Activated CD8-positive, alpha-beta memory T cell treated with anti-CD3 and anti-CD28 coated beads, Interleukin-2, amount 50 U/mL, for 48 hours (primary cell): ENCODE data around the gene KRT14.
"Not testable (repeated sequence)": the region's sequence is repeated elsewhere in the genome, so short reads cannot be mapped to it uniquely, and the experiment has no call there.

ENCODE experiments used
- DNase-seq: peaks from one replicate; pipeline ENCODE4 v3.0.0-alpha.2; 2020

The KRT14 gene

DNA sequence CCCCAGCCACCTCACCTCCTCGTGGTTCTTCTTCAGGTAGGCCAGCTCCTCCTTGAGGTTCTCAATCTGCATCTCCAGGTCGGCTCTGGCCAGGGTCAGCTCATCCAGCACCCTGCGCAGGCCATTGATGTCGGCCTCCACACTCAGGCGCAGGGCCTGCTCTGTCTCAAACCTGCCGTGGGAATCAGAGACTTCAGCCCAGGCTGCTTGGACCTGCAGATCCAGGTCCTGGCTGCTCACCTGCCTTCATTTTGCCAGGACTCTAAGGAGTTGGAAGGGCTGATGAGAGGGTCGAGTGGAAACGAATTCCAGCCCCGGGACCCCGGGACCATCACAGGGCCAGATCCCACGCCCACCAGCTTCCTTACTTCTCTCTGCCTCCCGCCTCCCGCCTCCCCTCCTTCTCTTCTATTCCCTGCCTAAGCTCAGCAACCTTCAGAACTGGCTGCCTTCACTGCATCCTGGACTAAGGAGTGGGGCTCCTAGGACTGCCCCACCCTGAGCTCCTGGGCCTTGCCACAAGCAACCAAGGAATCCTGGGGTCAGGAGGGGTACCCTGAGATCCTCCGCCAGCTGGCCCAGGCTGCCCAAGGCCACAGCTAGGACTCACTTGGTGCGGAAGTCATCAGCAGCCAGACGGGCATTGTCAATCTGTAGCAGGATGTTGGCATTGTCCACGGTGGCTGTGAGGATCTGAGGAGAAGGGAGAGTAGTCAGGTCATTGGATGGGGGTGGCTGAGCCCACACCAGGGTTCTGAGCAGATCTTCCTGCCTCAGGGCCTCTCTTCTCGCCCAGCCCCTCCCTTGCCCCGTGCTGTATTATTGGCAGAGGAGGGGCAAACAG lies 35.9 kb upstream of the KRT14 start:
- DNase-seq: not testable (repeated sequence)

DNA sequence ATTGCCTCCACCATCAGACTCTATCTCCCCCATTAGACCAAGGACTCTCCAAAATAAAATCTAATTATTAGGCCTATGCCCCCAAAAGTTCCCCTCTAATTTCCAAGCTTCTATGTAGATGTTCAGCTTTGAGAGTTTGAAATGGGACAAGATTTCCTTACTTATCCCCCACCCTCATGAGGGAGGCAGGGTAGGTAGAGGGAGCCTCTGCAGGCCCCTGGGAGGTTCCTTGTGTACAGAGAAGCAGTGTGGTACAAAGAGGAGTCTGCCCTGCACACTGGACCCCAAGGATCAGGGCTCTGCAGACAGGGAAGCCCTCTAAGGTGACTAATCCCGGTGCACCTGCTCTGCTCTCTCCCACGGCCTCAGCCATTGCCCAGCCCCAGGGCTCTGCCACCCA lies 35.2 kb upstream of the KRT14 start:
- no peak for DNase-seq

DNA sequence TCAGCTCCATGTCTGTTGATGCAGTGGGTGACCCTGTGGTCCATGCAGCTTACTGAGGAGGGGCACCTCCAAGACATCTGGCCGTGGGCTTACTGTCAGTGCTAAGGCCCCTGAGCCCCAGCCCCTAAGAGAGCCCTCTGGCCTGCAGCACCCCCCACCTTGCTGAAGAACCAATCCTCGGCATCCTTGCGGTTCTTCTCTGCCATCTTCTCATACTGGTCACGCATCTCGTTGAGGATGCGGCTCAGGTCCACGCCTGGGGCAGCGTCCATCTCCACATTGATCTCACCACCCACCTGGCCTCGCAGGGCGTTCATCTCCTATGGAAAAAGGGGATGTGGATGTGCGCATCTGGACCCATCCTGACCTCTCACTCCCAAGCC lies 34.7 kb upstream of the KRT14 start:
- not testable (repeated sequence) for DNase-seq

DNA sequence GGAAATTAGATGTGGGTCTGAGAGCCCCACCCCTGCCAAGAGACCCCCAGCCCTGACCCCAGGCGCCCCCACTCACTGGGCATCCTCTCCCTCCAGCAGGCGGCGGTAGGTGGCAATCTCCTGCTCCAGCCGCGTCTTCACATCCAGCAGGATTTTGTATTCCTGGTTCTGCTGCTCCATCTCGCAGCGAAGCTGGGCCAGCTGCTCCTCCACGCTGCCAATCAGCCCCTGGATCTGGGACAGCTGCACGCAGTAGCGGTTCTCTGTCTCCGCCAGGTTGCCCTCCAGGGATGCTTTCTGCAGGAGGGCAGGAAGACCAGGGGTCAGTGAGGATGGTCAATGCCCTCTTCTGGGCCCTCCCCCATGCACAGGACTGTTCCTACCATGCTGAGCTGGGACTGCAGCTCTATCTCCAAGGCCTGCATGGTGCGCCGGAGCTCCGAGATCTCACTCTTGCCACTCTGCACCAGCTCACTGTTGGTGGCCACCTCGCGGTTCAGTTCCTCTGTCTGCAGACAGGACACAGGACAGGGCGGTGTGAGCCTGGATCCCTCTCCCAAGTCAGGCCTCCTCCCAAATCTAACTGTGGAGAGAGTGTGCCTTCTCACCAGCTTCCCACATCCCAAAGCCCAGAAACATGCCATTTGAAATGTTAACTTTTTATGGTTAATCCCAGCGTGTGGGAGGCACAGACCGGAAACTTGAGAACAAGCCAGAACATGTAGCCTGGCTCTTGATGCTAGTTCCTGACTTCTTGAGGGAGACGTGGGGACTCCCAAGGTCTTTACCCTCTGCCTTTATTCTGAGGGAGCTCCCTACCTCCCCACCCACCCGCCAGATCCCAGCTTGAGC lies 34.1 kb upstream of the KRT14 start:
- DNase-seq: no peak

DNA sequence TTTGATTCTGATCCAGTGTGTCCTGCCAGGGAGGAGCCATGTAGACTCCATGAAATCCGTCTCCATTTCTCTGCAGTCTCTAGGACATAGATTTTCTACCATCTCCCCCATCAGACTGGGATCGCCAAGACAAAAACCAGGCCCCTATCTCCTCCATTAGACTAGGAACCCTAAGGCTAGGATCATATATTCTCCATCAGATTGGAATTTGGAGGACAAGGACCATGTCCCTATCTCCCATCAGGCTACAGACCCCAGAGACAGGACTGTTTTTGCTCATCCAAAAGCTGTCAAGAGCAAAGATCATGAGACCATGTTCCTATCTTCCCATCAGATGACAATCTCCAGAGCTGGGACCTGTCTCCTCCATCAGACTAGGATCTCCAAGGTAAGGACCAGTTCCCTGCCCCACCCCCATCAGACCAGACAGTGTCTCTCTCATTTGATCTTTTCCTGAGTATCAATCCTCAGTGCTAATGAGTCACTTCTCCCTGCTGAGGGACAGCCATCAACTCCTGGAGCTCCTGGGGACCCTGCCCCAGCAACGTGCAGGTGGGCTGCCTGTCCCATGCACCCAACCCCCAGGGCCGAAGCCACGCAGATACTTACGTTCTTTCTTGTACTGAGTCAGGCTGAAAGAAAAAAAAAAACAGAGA lies 33.4 kb upstream of the KRT14 start:
- DNase-seq: not testable (repeated sequence)

DNA sequence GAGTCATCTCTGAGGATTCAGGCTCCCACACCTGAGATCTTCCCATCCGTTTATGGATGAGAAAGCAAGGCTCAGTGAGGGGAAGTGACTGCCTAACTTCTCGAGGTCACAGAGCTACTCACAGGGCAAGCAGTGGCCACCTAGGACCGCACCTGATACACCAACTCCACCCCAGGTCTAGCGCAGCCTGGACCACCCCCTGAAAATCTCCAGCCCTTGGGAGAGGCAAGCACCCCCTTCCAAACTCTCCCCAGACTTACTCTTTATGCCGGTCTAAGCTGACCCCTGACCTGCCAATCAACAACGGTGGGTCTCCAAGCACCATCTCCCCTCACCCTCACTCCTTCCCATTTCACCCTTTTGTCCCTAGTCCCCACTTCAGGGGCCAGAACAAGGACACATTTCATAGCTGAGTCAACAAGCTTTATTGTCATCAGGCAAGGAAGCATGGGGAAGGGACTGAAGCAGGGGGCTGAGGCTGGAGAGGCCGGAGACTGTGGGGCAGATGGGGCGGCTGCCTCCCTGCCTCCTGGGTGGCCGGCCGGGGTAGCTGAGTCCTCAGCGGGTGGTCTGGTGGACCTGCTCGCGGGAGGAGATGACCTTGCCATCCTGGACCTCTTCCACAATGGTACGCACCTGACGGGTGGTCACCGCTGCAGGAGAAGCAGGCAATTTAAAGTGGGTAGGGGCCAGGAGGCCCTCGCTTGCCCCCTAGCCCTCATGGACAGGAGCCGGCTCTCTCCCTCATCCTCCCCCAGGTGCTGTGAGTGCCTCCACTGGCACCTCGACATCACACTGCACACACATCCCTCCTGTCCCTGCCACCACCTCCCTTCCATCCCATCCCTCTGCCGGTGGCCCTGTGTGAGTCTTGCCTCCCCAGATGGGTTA lies 32.6 kb upstream of the KRT14 start:
- no peak for DNase-seq

DNA sequence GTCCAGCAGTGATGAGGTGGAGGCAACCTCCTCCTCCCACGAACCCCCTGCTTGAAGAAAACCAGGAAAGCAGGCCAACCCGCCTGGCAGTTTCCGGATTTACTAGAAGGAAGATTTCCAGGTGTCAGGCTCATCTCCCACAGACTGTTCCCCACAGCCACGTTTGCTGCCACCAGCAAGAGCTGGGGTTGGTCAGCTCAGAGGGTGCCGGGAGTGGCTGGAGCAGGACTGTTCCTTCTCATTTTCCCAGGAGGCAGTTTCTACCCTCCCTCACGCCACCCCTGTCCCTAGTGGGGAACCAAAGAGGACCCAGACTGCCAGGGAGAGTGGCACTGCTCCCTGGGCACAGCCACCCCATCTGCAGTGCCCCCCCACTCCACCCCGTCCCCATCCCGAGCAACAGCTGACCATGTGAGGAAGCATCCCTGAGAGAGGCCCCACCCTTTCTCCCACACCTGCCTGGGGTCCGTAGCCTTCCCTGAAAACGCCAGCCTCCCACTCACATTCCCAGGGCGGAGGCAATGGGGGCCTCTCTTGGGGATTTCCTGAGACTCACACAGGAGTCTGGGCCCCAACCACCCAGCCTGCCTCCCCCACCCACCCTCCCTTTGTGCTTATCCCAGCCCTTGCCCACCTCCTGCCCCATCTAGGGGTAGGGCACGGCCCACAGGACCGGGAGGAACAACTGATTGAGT lies 31.8 kb upstream of the KRT14 start:
- DNase-seq: no peak

DNA sequence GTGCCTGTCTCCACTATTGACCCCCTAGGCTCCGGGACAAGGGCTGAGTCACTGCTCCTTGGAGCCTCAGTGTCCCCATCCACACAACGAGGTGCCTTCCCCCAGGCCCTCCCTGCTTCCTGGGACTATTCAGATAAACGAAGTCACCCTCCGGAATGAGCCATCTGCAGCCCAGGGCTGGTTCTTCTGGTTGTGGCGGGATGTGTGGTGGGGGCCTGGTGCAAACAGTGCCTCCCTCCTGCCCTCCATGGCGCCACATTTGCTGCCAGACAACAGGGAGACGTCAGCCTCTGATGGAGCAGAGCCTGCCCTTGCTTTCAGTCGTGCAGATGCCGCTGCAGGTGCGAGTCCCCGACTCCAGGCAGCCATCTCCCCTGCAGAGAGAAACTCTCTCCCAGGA lies 31.0 kb upstream of the KRT14 start:
- DNase-seq: no peak

DNA sequence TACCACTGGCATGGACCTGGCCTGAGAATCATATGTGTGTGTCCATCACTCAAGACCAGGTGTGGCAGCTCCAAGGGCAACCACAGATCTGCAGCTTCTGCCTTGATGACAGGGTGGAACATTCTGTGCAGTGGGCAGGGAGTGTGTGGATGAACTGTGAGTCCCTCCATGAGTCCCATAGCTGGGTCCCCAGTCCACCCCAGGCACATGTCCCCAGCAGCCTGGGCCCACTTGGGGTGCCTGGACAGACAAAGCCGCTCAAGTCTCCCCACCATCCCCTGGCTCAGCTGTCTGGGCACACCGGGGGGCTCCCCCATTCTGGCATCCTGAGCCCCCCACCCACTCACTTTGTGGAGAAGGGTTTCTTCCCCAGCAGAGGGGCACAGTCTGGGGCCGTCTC lies 30.4 kb upstream of the KRT14 start:
- DNase-seq: no peak

DNA sequence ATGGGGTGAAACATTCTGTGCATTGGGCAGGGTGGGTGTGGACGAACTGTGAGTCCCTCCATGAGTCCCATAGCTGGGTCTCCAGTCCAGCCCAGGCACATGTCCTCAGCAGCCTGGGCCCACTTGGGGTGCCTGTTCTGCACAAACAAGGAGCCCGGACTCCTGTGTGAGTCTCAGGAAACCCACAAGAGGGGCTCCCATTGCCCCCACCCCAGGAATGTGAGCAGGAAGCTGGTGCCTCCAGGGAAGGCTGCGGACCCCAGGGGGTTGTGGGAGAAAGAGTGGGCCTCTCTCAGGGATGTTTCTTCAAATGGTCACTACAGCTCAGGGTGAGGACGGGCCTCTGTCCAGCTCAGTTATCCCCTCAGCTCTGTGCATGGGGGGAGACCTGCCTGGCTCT lies 29.8 kb upstream of the KRT14 start:
- DNase-seq: not testable (repeated sequence)

DNA sequence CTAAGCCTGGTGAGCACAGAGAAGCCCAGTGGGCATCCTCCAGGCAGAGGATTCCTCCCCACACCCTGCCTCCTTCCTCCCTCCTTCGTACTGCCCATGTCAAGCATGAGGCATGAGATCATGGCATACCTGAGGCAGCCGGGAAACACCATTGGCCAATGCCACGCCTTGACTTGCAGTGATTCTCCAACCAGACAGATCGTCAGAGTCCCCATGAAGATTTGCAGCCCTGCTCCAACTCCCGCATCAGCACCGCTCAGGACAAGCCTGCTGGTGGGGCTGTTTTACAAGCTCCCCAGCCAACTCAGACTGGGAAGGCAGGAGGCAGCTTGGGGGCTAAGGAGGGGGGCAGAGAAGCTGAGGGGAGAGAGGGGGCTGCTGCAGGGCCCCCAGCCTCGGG lies 28.8 kb upstream of the KRT14 start:
- no peak for DNase-seq

DNA sequence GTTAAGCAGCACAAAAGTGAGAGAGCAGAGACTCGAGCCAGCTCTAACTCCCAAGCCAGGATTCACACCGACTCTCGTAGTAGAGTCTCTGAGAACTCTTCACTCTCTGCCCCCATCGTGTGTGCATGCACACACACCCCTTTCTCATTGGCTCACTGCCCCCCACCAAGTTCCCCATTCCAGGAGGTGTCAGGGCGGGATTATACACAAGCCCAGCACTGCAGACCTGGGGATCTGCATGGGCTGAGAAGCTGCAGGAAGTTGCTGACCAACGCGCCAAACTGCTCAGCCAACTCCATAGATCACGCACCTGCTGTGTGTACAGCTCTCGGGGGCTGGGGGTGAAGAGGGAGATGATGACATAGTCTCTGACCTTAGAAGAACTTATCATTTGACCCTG lies 28.1 kb upstream of the KRT14 start:
- DNase-seq: not testable (repeated sequence)

DNA sequence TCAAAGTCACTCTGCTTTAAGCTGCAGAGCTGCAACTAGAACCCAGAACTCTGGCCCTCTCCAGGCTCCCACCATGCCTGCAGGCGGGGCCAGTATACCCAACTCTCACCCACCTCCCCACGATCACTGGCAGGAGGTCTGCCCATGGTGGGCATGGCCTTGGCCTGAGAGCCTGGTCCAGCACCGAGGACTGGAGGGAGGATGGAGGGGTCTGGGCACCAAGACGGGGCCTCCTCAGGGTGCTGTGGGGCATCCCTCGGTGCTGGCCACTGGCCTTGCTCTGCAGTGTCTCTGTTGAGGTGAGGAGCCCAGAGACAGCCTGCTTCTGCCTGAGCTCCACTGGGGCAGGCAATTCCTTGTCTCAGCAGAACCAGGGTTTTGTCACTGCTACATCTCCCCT lies 27.4 kb upstream of the KRT14 start:
- no peak for DNase-seq

DNA sequence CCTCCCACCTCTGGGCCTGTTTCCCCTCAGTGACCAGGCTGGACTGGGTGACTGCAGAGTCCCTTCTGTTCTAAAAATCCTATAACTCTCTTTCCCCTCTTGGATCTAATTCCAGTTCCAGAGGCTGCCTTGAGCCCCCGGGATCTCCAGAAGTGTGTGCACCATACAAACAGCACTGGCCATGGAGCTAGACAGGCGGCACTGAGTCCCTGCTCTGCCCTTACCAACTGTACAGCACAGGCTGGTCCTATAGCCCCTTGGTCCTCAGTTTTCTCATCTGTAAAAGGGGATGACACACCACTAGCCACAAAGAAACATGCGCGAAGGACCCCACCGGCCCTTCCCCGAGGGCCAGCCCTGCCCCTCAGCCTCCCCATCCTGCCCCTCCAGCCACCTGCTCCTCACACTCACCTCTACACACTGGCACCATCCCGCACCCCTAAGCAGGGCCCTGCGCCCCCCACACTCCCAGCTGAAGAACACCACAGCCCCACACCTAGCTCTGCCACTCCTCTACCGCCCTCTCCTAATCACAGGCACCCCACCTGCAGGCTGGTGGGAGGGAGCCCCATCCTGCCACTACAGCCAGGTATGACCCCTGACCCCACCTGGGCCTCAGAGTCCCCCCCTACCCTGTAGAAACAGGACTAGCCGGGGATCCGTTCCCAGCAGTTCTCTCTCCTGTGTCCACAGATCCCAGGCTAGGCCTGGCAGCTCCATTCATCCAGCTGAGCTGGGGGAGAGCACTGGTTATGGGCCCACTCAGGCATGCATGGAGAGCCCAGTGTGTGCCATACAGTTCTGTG lies 26.8 kb upstream of the KRT14 start:
- no peak for DNase-seq

DNA sequence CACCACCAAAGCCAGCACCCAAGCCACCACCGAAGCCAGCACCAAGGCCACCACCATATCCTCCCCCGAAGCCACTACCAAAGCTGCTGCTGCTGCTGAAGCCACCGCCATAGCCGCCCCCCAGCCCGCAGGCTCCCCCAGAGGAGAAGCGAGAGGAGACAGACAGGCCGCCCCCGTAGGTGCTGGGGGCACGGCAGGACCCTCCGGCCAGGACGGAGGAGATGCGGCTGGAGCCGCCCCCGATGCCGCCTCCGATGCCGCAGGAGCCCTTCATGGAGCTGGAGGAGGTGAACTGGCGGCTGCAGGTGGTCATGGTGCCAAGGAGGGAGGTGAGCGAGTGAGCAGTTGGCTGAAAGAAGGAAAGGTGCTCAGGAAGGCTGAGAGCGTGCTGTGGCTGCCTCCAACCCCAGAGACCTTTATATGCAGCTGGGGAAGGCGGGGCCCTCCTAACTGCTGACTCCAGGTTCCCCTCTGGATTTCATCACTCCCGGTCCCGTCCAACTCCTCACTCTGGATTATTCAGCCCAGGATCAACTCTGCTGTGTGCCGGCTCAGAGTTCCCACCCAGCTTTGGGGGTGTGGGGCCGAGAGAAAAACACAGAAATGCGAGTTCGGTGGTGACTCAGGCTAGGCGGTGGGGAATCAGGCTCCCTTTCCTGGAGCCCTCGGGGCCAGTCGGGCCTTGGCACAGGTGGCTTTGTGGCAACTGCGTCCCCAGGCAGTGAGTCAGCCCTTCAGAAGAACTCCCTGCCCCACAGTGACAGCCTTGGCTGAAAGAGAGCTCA lies 25.9 kb upstream of the KRT14 start, which contains the start of gene KRT16:
TSS of gene KRT16 (minus strand) at position 392 of the 785 bp plus-strand sequence. CDS start at position 313, 79 bp downstream.
- not testable (repeated sequence) for DNase-seq

DNA sequence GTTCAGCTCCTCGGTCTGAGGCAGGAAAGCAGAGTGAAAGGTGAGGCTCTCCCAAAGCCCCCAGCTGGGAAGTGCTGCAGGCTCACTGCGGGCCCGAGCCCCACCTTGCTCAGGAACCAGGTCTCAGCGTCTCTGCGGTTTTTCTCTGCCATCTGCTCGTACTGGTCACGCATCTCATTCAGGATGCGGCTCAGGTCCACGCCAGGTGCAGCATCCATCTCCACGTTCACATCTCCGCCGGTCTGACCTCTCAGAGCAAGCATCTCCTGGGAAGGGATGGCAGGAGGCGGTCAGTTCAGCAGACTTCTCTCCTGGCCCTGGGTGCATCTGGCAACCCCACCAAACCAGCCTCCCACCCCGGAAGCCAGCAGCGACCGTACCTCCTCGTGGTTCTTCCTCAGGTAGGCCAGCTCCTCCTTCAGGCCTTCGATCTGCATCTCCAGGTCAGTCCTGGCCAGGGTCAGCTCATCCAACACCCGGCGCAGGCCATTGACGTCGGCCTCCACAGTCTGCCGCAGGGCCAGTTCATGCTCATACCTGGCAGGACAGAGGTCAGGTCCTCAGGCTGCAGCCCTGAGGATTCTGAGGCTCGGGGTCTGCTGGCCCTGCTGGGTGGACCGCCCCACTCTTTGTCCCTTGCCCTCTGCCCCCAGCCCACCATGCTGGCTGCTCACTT lies 24.4 kb upstream of the KRT14 start:
- no peak for DNase-seq

DNA sequence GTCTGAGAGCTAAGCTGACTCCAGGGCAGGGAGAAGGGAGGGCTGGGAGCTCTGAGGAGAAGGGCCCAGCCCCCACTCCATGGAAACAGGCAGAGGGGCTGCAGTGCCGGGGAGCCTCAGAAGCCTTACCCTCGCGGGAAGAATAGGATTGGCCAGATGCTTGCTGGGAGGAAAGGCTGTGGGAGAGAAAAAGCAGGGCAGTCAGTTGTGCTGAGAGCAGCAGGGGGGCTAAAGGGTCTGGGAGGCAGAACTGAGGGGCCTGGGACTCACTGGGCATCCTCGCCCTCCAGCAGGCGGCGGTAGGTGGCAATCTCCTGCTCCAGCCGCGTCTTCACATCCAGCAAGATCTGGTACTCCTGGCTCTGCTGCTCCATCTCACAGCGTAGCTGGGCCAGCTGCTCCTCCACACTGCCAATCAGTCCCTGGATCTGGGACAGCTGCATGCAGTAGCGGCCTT lies 23.4 kb upstream of the KRT14 start:
- not testable (repeated sequence) for DNase-seq

DNA sequence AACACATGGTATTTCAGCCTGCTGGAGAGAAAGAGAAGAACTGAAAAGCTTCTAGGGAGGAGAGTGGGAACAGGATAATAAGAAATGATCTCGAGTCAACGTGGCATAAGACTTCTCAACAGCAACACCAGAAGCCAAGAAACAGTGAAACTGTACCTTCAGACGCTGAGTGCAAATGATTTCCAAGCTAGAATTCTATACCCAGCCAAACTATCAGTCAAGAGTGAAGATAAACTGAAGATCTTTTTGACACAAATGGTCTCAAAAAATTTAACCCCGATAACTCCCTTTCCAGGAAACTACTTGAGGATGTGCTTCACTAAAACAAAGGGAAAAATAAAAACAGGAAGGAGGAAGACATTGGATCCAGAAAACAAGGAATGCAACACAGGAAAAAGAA lies 20.2 kb upstream of the KRT14 start:
- DNase-seq: not testable (repeated sequence)

DNA sequence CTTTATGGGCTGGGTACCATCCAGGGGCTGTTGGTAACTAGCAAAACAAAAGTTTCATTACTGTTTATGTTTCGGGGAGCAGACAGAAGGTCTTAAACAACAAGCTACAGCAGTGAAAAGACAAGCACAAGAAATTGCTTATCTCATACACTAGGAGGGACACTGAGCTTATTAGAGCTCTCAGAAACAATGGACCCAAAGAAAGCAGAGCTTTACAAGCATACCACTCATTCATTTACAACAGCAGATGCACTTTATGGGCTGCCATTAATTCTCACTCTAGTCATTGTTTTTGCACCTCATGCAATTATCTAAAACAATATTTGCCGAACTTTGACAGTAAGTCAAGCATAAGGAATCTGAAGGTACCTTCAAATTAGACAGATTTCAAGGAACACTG lies 15.8 kb upstream of the KRT14 start:
- no peak for DNase-seq
